Measurements from ENCODE around the gene CAMK2N1.

Gene CAMK2N1

GRCh38 chr1:20492751-20493150 is 6.7 kb upstream of the CAMK2N1 start:
- no peak for TF ChIP-seq CTCF (IDR thresholded peaks at IDR 0.05; ENCODE audit: borderline replicate concordance, control extremely low read depth, extremely low read depth, insufficient read depth, missing control alignments)
- DNase-seq (ENCODE audit: low spot score) = no peak

GRCh38 chr1:20491866-20492265 is 5.9 kb upstream of the CAMK2N1 start:
- in situ Hi-C loops (cut with MboI; ENCODE audit: low sequenced_read_pairs, unreplicated experiment) = loop anchor here (10.0 to 25.0 kb wide), 3 partner anchors 117 to 580 kb away; partner anchors contain the start of gene PLA2G2E
- no peak for TF ChIP-seq CTCF (IDR thresholded peaks at IDR 0.05; ENCODE audit: borderline replicate concordance, control extremely low read depth, extremely low read depth, insufficient read depth, missing control alignments)
- DNase-seq (ENCODE audit: low spot score) = no peak

More at GRCh38 chr1:20492751-20493150, 6.7 kb upstream of the CAMK2N1 start:
- in situ Hi-C loops (cut with MboI; ENCODE audit: low sequenced_read_pairs, unreplicated experiment) = loop anchor here (10.0 to 25.0 kb wide), 3 partner anchors 118 to 580 kb away; partner anchors contain the start of gene PLA2G2E

- DNase-seq (ENCODE audit: low spot score) = no peak
- in situ Hi-C loops (cut with MboI; ENCODE audit: low sequenced_read_pairs, unreplicated experiment) = loop anchor here (10.0 to 25.0 kb wide), 3 partner anchors 116 to 579 kb away; partner anchors contain the start of gene PLA2G2E
- no peak for TF ChIP-seq CTCF (IDR thresholded peaks at IDR 0.05; ENCODE audit: borderline replicate concordance, control extremely low read depth, extremely low read depth, insufficient read depth, missing control alignments)
Observed at GRCh38 chr1:20491178-20491577, 5.2 kb upstream of the CAMK2N1 start.

GRCh38 chr1:20487236-20487590 is 1.2 kb upstream of the CAMK2N1 start:
- no peak for DNase-seq (ENCODE audit: low spot score)
- no peak for TF ChIP-seq CTCF (IDR thresholded peaks at IDR 0.05; ENCODE audit: borderline replicate concordance, control extremely low read depth, extremely low read depth, insufficient read depth, missing control alignments)
- in situ Hi-C loops (cut with MboI; ENCODE audit: low sequenced_read_pairs, unreplicated experiment) = loop anchor here (25.0 kb wide), 1 partner anchor 575 kb away; the partner anchor contains the start of gene PLA2G2E

- DNase-seq (ENCODE audit: low spot score) = no peak
- no peak for TF ChIP-seq CTCF (IDR thresholded peaks at IDR 0.05; ENCODE audit: borderline replicate concordance, control extremely low read depth, extremely low read depth, insufficient read depth, missing control alignments)
- in situ Hi-C loops (cut with MboI; ENCODE audit: low sequenced_read_pairs, unreplicated experiment) = loop anchor here (25.0 kb wide), 1 partner anchor 574 kb away; the partner anchor contains the start of gene PLA2G2E
Observed at GRCh38 chr1:20486457-20487235, 636 bp upstream of the CAMK2N1 start.

- no peak for TF ChIP-seq CTCF (IDR thresholded peaks at IDR 0.05; ENCODE audit: borderline replicate concordance, control extremely low read depth, extremely low read depth, insufficient read depth, missing control alignments)
- DNase-seq (ENCODE audit: low spot score) = no peak
Observed at GRCh38 chr1:20484519-20485462, 1.2 kb downstream of the CAMK2N1 start.

More at GRCh38 chr1:20484519-20485462, 1.2 kb downstream of the CAMK2N1 start:
- in situ Hi-C loops (cut with MboI; ENCODE audit: low sequenced_read_pairs, unreplicated experiment) = loop anchor here (25.0 kb wide), 1 partner anchor 572 kb away; the partner anchor contains the start of gene PLA2G2E
